Gastroesophageal sphincter (tissue), 4 donors: ENCODE data around the gene SMURF2. TPM values are rescaled to one million over a fixed set of nuclear protein-coding genes. Genes with fewer than 3 reads are reported as not detected.
A peak's percentile ranks its signal among the peaks of the same experiment; 100 is the strongest.

Source experiments
- ATAC-seq: fragments of 150-250 bp; one replicate; pipeline ENCODE4 v1.9.1; 2016; ENCODE audit warnings: mild to moderate bottlenecking, moderate library complexity
- H3K27ac ChIP-seq, 4 donors: fragments of 200-600 bp; sonication (generic) in 3 of 4; 1 replicate in 3 of 4; 2 replicates in 1 of 4; pipeline ENCODE4 v1.5.1; 2016 to 2019
- H3K27me3 ChIP-seq: fragments of 200-600 bp; sonication (generic); one replicate; pipeline ENCODE4 v1.5.1; 2019
- H3K36me3 ChIP-seq, 2 donors: fragments of 200-600 bp; sonication (generic); one replicate each; pipeline ENCODE4 v1.5.1; 2019; ENCODE audit warnings: control low read depth in 1 of 2
- H3K4me1 ChIP-seq, 3 donors: fragments of 200-600 bp; sonication (generic); 1 replicate in 2 of 3; 2 replicates in 1 of 3; pipeline ENCODE4 v1.5.1; 2016 to 2019; ENCODE audit warnings: control low read depth in 2 of 3
- H3K4me3 ChIP-seq, 2 donors: fragments of 200-600 bp; sonication (generic); one replicate each; pipeline ENCODE4 v1.5.1; 2019; ENCODE audit warnings: mild to moderate bottlenecking in 1 of 2, moderate library complexity in 1 of 2
- H3K9me3 ChIP-seq, 3 donors: fragments of 200-600 bp; sonication (generic); one replicate each; pipeline ENCODE4 v1.5.1; 2017 to 2019; ENCODE audit warnings: control low read depth in 2 of 3
- EP300 ChIP-seq: sonication (generic); formaldehyde crosslinking; IDR thresholded peaks from one replicate; pipeline ENCODE4 v1.6.1; 2017; ENCODE audit warnings: antibody characterized with exemption, mild to moderate bottlenecking
- POLR2A ChIP-seq, 2 donors: fragments of 450-650 bp; IDR thresholded peaks; one replicate each; pipeline ENCODE4 v1.6.1; 2017; ENCODE audit warnings: antibody characterized with exemption in 2 of 2, mild to moderate bottlenecking in 2 of 2, moderate library complexity in 1 of 2
- POLR2AphosphoS5 ChIP-seq: sonication (generic); formaldehyde crosslinking; IDR thresholded peaks from one replicate; pipeline ENCODE4 v1.6.1; 2017; ENCODE audit warnings: antibody characterized with exemption
- WGBS, 2 donors: methylation state at CpG; one replicate each; pipeline ENCODE4 v1.1.5; 2018; ENCODE audit warnings: low coverage in 1 of 2; 5-methylcytosine and 5-hydroxymethylcytosine counted together
- total RNA-seq, 4 donors: library from RNA; depleted of rRNA; stranded (reverse); fragments of >200 nt; gene quantifications; one replicate each; pipeline ENCODE4 v1.1.0, GENCODE V29; 2016
- TF ChIP-seq, protein P1 (sequence below), 4 experiments: fragments of 200-600 bp in 2 of 4; fragments of 450-650 bp in 2 of 4; sonication (generic) in 1 of 4; IDR thresholded peaks; one replicate each; pipeline ENCODE4 v1.5.1; 2017 to 2019; ENCODE audit warnings: antibody characterized with exemption in 4 of 4, mild to moderate bottlenecking in 2 of 4, moderate library complexity in 2 of 4

The SMURF2 gene
- total RNA-seq, 4 donors from 2014 or later, result 35.0 to 60.8 (median 37.9) TPM

DNA sequence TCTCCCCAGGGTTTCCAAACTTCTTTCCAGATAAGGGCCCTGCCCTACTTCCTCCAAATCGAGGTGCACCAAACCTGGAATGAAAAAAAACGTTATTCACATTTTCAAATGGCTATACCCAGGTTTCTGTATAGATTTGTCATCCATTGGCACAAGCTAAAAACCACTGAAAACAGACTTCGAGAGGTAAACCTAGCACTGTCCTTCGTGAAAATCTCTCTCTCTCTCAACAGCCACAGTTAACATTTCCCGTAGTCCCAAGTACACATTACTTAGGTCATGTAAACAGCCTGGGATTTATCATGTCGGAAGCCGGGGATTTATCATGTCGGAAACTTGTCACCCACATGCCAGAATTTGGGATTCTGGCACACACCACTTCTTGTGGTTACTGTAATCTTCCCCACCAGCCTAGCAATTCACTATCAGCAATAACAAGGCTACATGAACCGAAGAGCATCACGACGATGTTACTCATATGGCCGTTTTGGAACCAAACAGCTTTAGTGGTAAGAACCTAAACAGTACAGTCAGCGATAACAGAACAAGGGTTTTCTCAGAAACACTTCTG is 157.3 kb downstream of the SMURF2 start:
- Histone ChIP-seq H3K4me3 (peak overlapping the region; percentile 84 to 85), H3K27me3 (no peaks in the 10 kb centered on the region), H3K27ac (peak overlapping the region; percentile 94 to 100 (median 98)), H3K9me3 (no peaks in the 10 kb centered on the region), H3K4me1 (peaks cover 10 to 74% (median 20%) of the 10 kb centered on the region in 3 donors), H3K36me3 (peaks cover 29 to 49% of the 10 kb centered on the region in 2 donors)
- 0 to 1% methylated on average over 11 to 13 of the region's 13 CpGs for WGBS, 2 donors
- no peak for ATAC-seq
- TF ChIP-seq EP300 (no peak), POLR2AphosphoS5 (peak; percentile 68)

DNA sequence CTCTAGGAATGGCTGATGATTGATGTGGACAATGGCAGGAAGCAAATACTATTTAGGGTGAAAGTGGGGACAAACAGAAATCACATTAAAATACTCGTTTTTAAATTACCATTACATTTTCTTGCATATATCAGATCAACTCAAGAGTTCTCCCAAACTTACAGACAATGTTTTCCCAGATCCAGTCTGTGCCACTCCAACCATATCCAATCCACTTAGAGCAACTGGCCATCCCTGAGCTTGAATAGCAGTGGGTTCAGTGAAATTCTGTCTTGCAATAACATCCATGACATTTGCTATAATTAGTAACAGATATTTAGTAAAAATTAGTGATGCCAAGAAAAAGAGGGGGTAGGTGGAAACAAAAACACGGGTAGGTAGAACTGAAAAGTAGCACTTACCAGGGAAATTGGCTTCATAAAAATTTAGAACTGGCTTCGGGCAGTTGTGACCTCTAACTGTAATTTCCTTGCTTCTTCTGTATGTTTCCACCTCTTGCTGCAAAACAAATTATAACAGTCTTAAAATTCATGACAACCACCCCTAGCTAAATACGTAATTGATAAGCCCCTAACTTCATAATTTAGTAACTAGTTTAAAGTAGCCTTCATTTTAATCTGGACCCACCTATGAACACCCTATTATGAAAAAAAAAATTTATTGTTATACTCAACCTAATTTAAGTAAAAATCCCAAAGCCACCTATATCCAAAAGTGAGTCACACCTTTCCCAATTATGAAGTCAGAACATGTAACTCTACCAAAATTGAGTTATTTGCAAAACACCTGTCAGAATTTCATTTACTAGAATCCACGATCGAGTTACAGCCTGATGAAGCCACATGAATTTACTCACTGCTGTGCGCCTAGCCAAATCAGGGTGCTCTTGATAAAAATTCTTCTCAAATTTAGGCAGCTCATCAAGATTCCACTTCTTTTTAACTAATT is 158.0 kb downstream of the SMURF2 start:
- Histone ChIP-seq H3K9me3 (no peaks in the 10 kb centered on the region), H3K27me3 (no peaks in the 10 kb centered on the region), H3K27ac (peak overlapping the region; percentile 94 to 100 (median 98)), H3K4me3 (peak overlapping the region; percentile 84 to 85), H3K4me1 (peaks cover 10 to 74% (median 16%) of the 10 kb centered on the region in 3 donors), H3K36me3 (peaks cover 31 to 57% of the 10 kb centered on the region in 2 donors)
- TF ChIP-seq POLR2A (IDR thresholded peaks at IDR 0.05) (no peak), EP300 (no peak), POLR2AphosphoS5 (no peak)
- TF ChIP-seq, protein P1, sequence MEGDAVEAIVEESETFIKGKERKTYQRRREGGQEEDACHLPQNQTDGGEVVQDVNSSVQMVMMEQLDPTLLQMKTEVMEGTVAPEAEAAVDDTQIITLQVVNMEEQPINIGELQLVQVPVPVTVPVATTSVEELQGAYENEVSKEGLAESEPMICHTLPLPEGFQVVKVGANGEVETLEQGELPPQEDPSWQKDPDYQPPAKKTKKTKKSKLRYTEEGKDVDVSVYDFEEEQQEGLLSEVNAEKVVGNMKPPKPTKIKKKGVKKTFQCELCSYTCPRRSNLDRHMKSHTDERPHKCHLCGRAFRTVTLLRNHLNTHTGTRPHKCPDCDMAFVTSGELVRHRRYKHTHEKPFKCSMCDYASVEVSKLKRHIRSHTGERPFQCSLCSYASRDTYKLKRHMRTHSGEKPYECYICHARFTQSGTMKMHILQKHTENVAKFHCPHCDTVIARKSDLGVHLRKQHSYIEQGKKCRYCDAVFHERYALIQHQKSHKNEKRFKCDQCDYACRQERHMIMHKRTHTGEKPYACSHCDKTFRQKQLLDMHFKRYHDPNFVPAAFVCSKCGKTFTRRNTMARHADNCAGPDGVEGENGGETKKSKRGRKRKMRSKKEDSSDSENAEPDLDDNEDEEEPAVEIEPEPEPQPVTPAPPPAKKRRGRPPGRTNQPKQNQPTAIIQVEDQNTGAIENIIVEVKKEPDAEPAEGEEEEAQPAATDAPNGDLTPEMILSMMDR (IDR thresholded peaks at IDR 0.05), result no peak
- WGBS, 2 donors, result 10 to 13% methylated on average over 7 of the region's 7 CpGs
- ATAC-seq, result no peak

DNA sequence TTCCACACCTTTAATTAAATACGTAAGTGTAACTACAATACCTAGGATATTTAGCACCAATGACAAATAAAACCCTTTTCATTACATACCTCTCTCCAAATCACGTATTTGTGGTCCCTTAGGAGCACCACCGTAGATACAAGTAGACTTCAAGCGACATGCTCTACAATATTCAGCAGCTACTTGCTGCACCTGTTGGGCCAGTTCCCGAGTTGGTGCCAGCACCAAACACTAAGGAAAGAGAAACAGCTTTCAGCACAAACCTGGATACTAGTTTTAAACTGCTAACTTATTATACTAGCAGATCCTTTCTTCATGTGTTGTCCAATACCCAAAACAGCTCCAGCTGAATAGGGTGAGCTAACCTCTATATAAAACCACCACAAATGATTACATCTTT is 158.8 kb downstream of the SMURF2 start:
- Histone ChIP-seq H3K4me1 (peaks cover 10 to 74% (median 13%) of the 10 kb centered on the region in 3 donors), H3K27ac (peak overlapping the region in 3 of 4 donors; percentile 14 to 100 (median 94)), H3K36me3 (peaks cover 31 to 64% of the 10 kb centered on the region in 2 donors), H3K9me3 (no peaks in the 10 kb centered on the region), H3K27me3 (no peaks in the 10 kb centered on the region), H3K4me3 (peak overlapping the region in 1 of 2 donors; percentile 85)
- ATAC-seq, result no peak
- 56% methylated on average over 5 of the region's 5 CpGs for WGBS, 2 donors
- TF ChIP-seq, protein P1 (IDR thresholded peaks at IDR 0.05), result no peak
- TF ChIP-seq POLR2A (IDR thresholded peaks at IDR 0.05) (no peak), EP300 (no peak), POLR2AphosphoS5 (no peak)

DNA sequence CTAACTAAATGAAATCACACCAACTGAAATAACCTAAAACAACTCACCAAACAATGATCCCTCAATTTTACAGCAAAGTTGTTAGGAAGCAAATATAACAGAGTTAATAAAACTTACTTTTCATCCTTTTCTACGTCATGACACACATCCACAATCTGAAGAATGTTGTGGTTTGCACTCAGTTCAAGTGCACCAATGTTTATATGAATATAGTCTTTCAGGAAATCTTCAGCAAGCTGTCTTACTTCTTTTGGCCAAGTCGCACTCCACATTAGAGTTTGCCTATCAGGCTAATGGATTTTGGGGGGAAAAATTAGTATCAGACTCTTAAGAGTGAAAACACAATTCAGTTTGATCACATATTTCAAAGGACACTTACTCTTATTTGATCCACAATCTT is 159.3 kb downstream of the SMURF2 start:
- ATAC-seq, result no peak
- WGBS, 2 donors, result 29 to 57% methylated on average over 2 of the region's 2 CpGs
- Histone ChIP-seq H3K4me3 (no peak overlapping the region), H3K36me3 (peaks cover 31 to 70% of the 10 kb centered on the region in 2 donors), H3K27me3 (no peaks in the 10 kb centered on the region), H3K27ac (peak overlapping the region in 3 of 4 donors; percentile 14 to 100 (median 94)), H3K9me3 (no peaks in the 10 kb centered on the region), H3K4me1 (peaks cover 10 to 74% (median 13%) of the 10 kb centered on the region in 3 donors)
- TF ChIP-seq POLR2A (IDR thresholded peaks at IDR 0.05), result no peak

DNA sequence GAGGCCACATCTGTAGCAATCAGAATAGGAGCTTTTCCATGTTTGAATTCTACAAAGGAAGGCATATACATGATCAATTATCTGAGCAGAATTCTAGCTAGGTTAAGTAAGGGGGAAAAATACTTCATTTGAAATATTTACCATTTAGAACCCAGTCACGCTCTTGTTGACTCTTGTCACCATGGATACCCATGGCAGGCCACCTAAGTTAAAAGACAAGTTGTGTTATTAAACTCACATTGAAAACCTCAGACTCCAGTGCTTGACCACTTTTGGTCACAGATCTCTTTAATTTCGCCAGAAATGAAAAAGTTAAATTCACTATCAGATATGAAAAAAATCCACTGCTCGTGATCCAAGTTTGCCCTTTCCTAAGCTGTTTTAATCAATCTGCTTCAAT is 160.1 kb downstream of the SMURF2 start:
- Histone ChIP-seq H3K4me3 (no peak overlapping the region), H3K27me3 (no peaks in the 10 kb centered on the region), H3K4me1 (peaks cover 14 to 78% (median 18%) of the 10 kb centered on the region in 3 donors), H3K27ac (peak overlapping the region in 2 of 4 donors; percentile 14 to 94), H3K36me3 (peaks cover 31 to 74% of the 10 kb centered on the region in 2 donors), H3K9me3 (no peaks in the 10 kb centered on the region)
- ATAC-seq, result no peak
- WGBS, 2 donors, result 29 to 51% methylated on average over 3 of the region's 3 CpGs
- TF ChIP-seq POLR2AphosphoS5 (no peak), EP300 (no peak), POLR2A (IDR thresholded peaks at IDR 0.05) (no peak)
- TF ChIP-seq, protein P1 (IDR thresholded peaks at IDR 0.05), result no peak
